Measurements from ENCODE around the gene PHGDH. TPM values are rescaled to one million over a fixed set of nuclear protein-coding genes. Genes with fewer than 3 reads are reported as not detected.

The PHGDH gene
- polyA plus RNA-seq, 1 donor (not counting 4 experiments of a cell fraction or from before 2014, with no cell fraction given): 40.3 TPM

- peaks cover 8% of the 10 kb centered on the region for H3K4me1 ChIP-seq (ENCODE audit: control insufficient read depth, extremely low read depth, insufficient read depth, low read length)
- no peak overlapping the region for H3K9ac ChIP-seq (ENCODE audit: control insufficient read depth, extremely low read depth, insufficient read depth, low read length)
- TF ChIP-seq EZH2 (IDR thresholded peaks at IDR 0.05; ENCODE audit: low read length): no peak
- TF ChIP-seq CTCF (optimal IDR thresholded peaks at IDR 0.05 in 1 of 3, IDR thresholded peaks at IDR 0.05 in 1 of 3, conservative IDR thresholded peaks at IDR 0.05 in 1 of 3; ENCODE audit: extremely low read depth in 1 of 3, insufficient read depth in 2 of 3, low read length in 3 of 3): no peak
- no peak overlapping the region for H3K27ac ChIP-seq (ENCODE audit: control insufficient read depth, insufficient read depth, low read length)
- no peak for DNase-seq (ENCODE audit: low read depth, low spot score)
- no peaks in the 10 kb centered on the region for H3K9me1 ChIP-seq (ENCODE audit: control insufficient read depth, extremely low read depth, insufficient read depth, low read length)
- dilution Hi-C loops (cut with MboI; ENCODE audit: extremely low pct_ligation_motif_present, low sequenced_read_pairs): no loop called here
- H3K79me2 ChIP-seq (ENCODE audit: control insufficient read depth, insufficient read depth, low read length): no peaks in the 10 kb centered on the region
- H4K20me1 ChIP-seq (ENCODE audit: control insufficient read depth, extremely low read depth, insufficient read depth, low read length): no peaks in the 10 kb centered on the region
- H3K27me3 ChIP-seq (ENCODE audit: control insufficient read depth, extremely low read depth, insufficient read depth, low read length): no peaks in the 10 kb centered on the region
- no peak for FAIRE-seq
- no peak overlapping the region for H3K4me2 ChIP-seq (ENCODE audit: control insufficient read depth, extremely low read depth, insufficient read depth, low read depth, low read length)
- no peak overlapping the region for H2AFZ ChIP-seq (ENCODE audit: control insufficient read depth, low read length)
- no peaks in the 10 kb centered on the region for H3K9me3 ChIP-seq (ENCODE audit: control insufficient read depth, low read depth, low read length)
- no peak overlapping the region for H3K4me3 ChIP-seq (ENCODE audit: control insufficient read depth in 2 of 3, extremely low read depth in 1 of 3, insufficient read depth in 2 of 3, low read depth in 1 of 3, low read length in 3 of 3)
- peaks cover 0 to 16% of the 10 kb centered on the region in 2 experiments for H3K36me3 ChIP-seq (ENCODE audit: control insufficient read depth in 2 of 2, extremely low read depth in 1 of 2, insufficient read depth in 2 of 2, low read length in 2 of 2)
Observed at GRCh38 chr1:119742202-119742601, 30.5 kb downstream of the PHGDH start.

- no peak for DNase-seq (ENCODE audit: low read depth, low spot score)
- H3K9me3 ChIP-seq (ENCODE audit: control insufficient read depth, low read depth, low read length): no peaks in the 10 kb centered on the region
- H3K9ac ChIP-seq (ENCODE audit: control insufficient read depth, extremely low read depth, insufficient read depth, low read length): no peak overlapping the region
- FAIRE-seq: no peak
- no peak overlapping the region for H3K27ac ChIP-seq (ENCODE audit: control insufficient read depth, insufficient read depth, low read length)
- H3K79me2 ChIP-seq (ENCODE audit: control insufficient read depth, insufficient read depth, low read length): no peaks in the 10 kb centered on the region
- no peak overlapping the region for H2AFZ ChIP-seq (ENCODE audit: control insufficient read depth, low read length)
- peaks cover 0 to 16% of the 10 kb centered on the region in 2 experiments for H3K36me3 ChIP-seq (ENCODE audit: control insufficient read depth in 2 of 2, extremely low read depth in 1 of 2, insufficient read depth in 2 of 2, low read length in 2 of 2)
- peaks cover 12% of the 10 kb centered on the region for H3K4me1 ChIP-seq (ENCODE audit: control insufficient read depth, extremely low read depth, insufficient read depth, low read length)
- H3K27me3 ChIP-seq (ENCODE audit: control insufficient read depth, extremely low read depth, insufficient read depth, low read length): no peaks in the 10 kb centered on the region
- dilution Hi-C loops (cut with MboI; ENCODE audit: extremely low pct_ligation_motif_present, low sequenced_read_pairs): no loop called here
- no peaks in the 10 kb centered on the region for H4K20me1 ChIP-seq (ENCODE audit: control insufficient read depth, extremely low read depth, insufficient read depth, low read length)
- no peak overlapping the region for H3K4me3 ChIP-seq (ENCODE audit: control insufficient read depth in 2 of 3, extremely low read depth in 1 of 3, insufficient read depth in 2 of 3, low read depth in 1 of 3, low read length in 3 of 3)
- TF ChIP-seq EZH2 (IDR thresholded peaks at IDR 0.05; ENCODE audit: low read length) (no peak), CTCF (optimal IDR thresholded peaks at IDR 0.05 in 1 of 3, IDR thresholded peaks at IDR 0.05 in 1 of 3, conservative IDR thresholded peaks at IDR 0.05 in 1 of 3; ENCODE audit: extremely low read depth in 1 of 3, insufficient read depth in 2 of 3, low read length in 3 of 3) (no peak)
- no peak overlapping the region for H3K4me2 ChIP-seq (ENCODE audit: control insufficient read depth, extremely low read depth, insufficient read depth, low read depth, low read length)
- no peaks in the 10 kb centered on the region for H3K9me1 ChIP-seq (ENCODE audit: control insufficient read depth, extremely low read depth, insufficient read depth, low read length)
Observed at GRCh38 chr1:119742677-119743076, 30.9 kb downstream of the PHGDH start.

Measured in keratinocyte (primary cell).